Spleen (tissue), 7 donors: Measurements from ENCODE around the gene USF3.

Experiments
- POLR2A ChIP-seq, 3 donors: fragments of 450-650 bp; IDR thresholded peaks; one replicate each; pipeline ENCODE4 v1.5.1; 2017; ENCODE audit warnings: antibody characterized with exemption in 3 of 3, mild to moderate bottlenecking in 1 of 3
- TF ChIP-seq, protein P1 (sequence below), 11 experiments: fragments of 200-600 bp in 7 of 11; fragments of 450-650 bp in 4 of 11; sonication (generic) in 4 of 11; IDR thresholded peaks in 8 of 11; conservative IDR thresholded peaks in 3 of 11; 1 replicate in 7 of 11; 2 replicates in 4 of 11; pipeline versions ENCODE4 v1.4.0 to v1.8.0; 2016 to 2021; ENCODE audit warnings: antibody characterized with exemption in 11 of 11, inconsistent platforms in 4 of 11, mild to moderate bottlenecking in 1 of 11
- donor health status: DM: no; HTN: no; CAD: no; lungs with moderate emphysema.
- donor health status: DM: no; HTN: no; CAD: no.
- donor health status: DM: no; HTN: no; CAD: no.

- TF ChIP-seq POLR2A (IDR thresholded peaks at IDR 0.05), result no peak
- TF ChIP-seq, protein P1, sequence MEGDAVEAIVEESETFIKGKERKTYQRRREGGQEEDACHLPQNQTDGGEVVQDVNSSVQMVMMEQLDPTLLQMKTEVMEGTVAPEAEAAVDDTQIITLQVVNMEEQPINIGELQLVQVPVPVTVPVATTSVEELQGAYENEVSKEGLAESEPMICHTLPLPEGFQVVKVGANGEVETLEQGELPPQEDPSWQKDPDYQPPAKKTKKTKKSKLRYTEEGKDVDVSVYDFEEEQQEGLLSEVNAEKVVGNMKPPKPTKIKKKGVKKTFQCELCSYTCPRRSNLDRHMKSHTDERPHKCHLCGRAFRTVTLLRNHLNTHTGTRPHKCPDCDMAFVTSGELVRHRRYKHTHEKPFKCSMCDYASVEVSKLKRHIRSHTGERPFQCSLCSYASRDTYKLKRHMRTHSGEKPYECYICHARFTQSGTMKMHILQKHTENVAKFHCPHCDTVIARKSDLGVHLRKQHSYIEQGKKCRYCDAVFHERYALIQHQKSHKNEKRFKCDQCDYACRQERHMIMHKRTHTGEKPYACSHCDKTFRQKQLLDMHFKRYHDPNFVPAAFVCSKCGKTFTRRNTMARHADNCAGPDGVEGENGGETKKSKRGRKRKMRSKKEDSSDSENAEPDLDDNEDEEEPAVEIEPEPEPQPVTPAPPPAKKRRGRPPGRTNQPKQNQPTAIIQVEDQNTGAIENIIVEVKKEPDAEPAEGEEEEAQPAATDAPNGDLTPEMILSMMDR (IDR thresholded peaks at IDR 0.05 in 8 of 11, conservative IDR thresholded peaks at IDR 0.05 in 3 of 11), result no peak
Measured at GRCh38 chr3:113615976-113616375, 80.5 kb downstream of the USF3 start.
